WTC11 (cell line): ENCODE results near the gene CISTR.

Source experiments
- CBFB ChIP-seq: sonication (generic); formaldehyde crosslinking; IDR thresholded peaks from 2 replicates; pipeline ENCODE4 v1.8.1; 2022; ENCODE audit warnings: mild to moderate bottlenecking, low read depth, missing genetic modification reagents
- E2F4 ChIP-seq: sonication (generic); formaldehyde crosslinking; IDR thresholded peaks from 2 replicates; pipeline ENCODE4 v1.8.1; 2022; ENCODE audit warnings: low read depth, mild to moderate bottlenecking, moderate library complexity, missing genetic modification reagents, borderline replicate concordance
- MYBL2 ChIP-seq: sonication (generic); formaldehyde crosslinking; IDR thresholded peaks from 2 replicates; pipeline ENCODE4 v1.8.1; 2023; ENCODE audit warnings: mild to moderate bottlenecking, moderate library complexity, missing genetic modification reagents
- SMAD3 ChIP-seq: sonication (generic); formaldehyde crosslinking; IDR thresholded peaks from 2 replicates; pipeline ENCODE4 v1.8.0; 2022; ENCODE audit warnings: missing genetic modification reagents, mild to moderate bottlenecking, borderline replicate concordance
- TEAD4 ChIP-seq: sonication (generic); formaldehyde crosslinking; IDR thresholded peaks from 2 replicates; pipeline ENCODE4 v1.8.0; 2022; ENCODE audit warnings: mild to moderate bottlenecking, missing genetic modification reagents
- ZBTB43 ChIP-seq: sonication (generic); formaldehyde crosslinking; IDR thresholded peaks from 2 replicates; pipeline ENCODE4 v1.8.1; 2023; ENCODE audit warnings: mild to moderate bottlenecking, missing genetic modification reagents
- ZNF317 ChIP-seq: sonication (generic); formaldehyde crosslinking; IDR thresholded peaks from 2 replicates; pipeline ENCODE4 v1.8.1; 2023; ENCODE audit warnings: low read depth, mild to moderate bottlenecking, moderate library complexity, missing genetic modification reagents, borderline replicate concordance
- TF ChIP-seq, protein P1 (sequence below): fragments of 200-600 bp; IDR thresholded peaks from 2 replicates; pipeline ENCODE4 v1.8.0; 2022; ENCODE audit warnings: antibody characterized with exemption

DNA sequence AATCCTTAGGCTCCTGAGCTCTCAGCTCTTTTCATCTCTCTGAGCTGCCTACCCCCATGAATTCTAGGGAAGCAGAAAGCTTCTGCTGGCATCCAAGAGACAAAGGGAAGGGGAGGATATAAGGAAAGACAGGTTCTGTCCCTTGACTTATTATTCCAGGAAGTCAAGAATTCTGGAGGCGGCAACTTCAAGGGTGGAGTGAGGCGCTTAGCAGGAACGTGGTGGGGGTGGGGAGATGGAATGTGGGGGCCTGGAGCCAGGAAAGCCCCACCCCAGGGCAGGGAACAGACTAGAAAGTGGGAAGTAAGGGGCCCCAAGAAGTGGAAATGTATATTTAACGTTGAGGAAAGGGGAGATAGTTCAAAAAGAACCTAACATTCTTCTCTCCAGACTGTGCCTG, 26.0 kb downstream of the CISTR start:
- TF ChIP-seq SMAD3: no peak
- TF ChIP-seq MYBL2: no peak
- no peak for TF ChIP-seq ZBTB43 (CRISPR knock-in tag)
- TF ChIP-seq CBFB (CRISPR knock-in tag): no peak
- TF ChIP-seq, protein P1, sequence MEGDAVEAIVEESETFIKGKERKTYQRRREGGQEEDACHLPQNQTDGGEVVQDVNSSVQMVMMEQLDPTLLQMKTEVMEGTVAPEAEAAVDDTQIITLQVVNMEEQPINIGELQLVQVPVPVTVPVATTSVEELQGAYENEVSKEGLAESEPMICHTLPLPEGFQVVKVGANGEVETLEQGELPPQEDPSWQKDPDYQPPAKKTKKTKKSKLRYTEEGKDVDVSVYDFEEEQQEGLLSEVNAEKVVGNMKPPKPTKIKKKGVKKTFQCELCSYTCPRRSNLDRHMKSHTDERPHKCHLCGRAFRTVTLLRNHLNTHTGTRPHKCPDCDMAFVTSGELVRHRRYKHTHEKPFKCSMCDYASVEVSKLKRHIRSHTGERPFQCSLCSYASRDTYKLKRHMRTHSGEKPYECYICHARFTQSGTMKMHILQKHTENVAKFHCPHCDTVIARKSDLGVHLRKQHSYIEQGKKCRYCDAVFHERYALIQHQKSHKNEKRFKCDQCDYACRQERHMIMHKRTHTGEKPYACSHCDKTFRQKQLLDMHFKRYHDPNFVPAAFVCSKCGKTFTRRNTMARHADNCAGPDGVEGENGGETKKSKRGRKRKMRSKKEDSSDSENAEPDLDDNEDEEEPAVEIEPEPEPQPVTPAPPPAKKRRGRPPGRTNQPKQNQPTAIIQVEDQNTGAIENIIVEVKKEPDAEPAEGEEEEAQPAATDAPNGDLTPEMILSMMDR: no peak
- no peak for TF ChIP-seq E2F4 (CRISPR knock-in tag)
- no peak for TF ChIP-seq ZNF317 (CRISPR knock-in tag)
- TF ChIP-seq TEAD4 (CRISPR knock-in tag): no peak
